BLaER1 (cell line): Measurements from ENCODE around the gene PNPLA7.

Experiments used
- H3K27ac ChIP-seq: shearing (Covaris generic); formaldehyde crosslinking; 2 replicates; pipeline ENCODE4 v1.8.1; 2022
- H3K27me3 ChIP-seq: shearing (Covaris generic); formaldehyde crosslinking; 2 replicates; pipeline ENCODE4 v1.8.1; 2022
- H3K36me3 ChIP-seq: shearing (Covaris generic); formaldehyde crosslinking; 2 replicates; pipeline ENCODE4 v1.8.1; 2022
- H3K4me1 ChIP-seq: shearing (Covaris generic); formaldehyde crosslinking; 2 replicates; pipeline ENCODE4 v1.8.1; 2022
- H3K4me2 ChIP-seq: shearing (Covaris generic); formaldehyde crosslinking; 2 replicates; pipeline ENCODE4 v1.8.1; 2022
- H3K4me3 ChIP-seq: shearing (Covaris generic); formaldehyde crosslinking; 2 replicates; pipeline ENCODE4 v1.8.1; 2022
- H3K9ac ChIP-seq: shearing (Covaris generic); formaldehyde crosslinking; 2 replicates; pipeline ENCODE4 v1.8.1; 2022
- H3K9me3 ChIP-seq: shearing (Covaris generic); formaldehyde crosslinking; 2 replicates; pipeline ENCODE4 v1.8.1; 2022
- H4K20me1 ChIP-seq: shearing (Covaris generic); formaldehyde crosslinking; 2 replicates; pipeline ENCODE4 v1.8.1; 2022
- Cebpa-rat ChIP-seq: shearing (Covaris generic); IDR thresholded peaks from 2 replicates; pipeline ENCODE4 v1.8.1; 2022

PNPLA7 gene

DNA sequence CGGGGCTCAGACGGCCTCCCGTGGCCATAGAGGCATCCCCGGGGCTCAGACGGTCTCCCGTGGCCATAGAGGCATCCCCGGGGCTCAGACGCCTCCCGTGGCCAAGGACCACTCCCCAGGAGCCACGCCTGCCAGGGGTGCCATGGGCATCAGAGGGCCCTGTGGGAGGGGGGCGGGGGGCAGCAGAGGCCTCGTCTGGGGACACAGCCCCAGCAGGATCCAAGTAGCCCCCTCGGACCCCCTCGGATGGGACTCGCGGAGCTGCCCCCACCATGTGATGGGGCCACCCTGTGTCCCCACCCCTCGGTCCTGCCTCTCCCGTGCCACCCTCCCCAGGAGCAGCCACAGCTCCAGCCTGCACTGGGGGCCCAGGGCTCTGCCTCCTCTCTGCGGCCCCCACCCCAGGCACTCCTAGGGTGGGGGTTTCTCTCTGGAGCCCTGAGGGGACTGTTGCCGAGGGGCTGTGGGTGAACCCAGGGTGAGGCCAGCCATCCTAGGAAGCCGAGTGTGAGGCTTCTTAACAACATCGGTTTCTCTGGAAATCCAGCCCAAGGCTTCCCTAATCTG lies 111.5 kb downstream of the PNPLA7 start:
- H3K4me3 ChIP-seq: no peak overlapping the region
- no peaks in the 10 kb centered on the region for H4K20me1 ChIP-seq
- H3K9ac ChIP-seq: no peak overlapping the region
- no peak overlapping the region for H3K27ac ChIP-seq
- no peaks in the 10 kb centered on the region for H3K9me3 ChIP-seq
- peaks cover 17% of the 10 kb centered on the region for H3K27me3 ChIP-seq
- H3K4me1 ChIP-seq: peaks cover 51% of the 10 kb centered on the region
- no peaks in the 10 kb centered on the region for H3K36me3 ChIP-seq
- no peak for TF ChIP-seq Cebpa-rat
- H3K4me2 ChIP-seq: no peak overlapping the region

DNA sequence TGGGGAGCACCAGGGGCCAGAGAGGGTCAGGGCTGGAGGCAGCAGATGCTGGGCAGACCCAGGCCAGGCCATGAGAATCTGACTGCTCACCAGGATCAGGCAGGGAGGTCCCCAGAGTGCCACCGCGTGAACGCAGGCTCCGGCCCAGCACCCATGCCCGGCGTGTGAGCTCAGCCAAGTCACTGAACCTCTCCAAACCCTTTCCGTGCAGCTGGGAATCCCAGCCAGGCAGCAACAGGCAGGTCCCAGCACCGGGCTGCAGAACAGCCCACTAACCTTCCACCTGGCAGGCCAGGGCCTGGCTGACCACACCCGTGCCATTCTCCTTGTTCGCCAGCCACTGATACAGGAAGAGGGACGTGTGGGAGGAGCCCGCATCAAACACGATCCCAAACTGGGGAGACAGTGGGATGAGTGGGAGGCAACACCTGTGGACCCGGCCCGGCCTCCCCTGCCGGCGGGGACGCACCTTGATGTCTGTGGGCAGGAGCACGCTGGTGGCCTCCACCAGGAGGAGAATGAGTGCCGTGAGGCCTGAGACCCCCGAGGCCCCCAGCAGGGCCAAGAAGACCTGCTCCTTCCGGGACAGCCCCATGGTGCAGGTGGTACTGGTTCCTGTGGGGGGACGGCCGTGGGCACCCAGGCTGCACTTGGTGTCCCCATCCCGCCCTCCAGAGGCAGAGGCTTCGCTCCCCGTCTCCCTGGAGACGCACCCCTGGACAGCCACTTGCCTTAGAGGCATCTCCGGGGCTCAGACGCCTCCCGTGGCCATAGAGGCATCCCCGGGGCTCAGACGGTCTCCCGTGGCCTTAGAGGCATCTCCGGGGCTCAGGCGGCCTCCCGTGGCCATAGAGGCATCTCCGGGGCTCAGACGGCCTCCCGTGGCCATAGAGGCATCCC lies 112.3 kb downstream of the PNPLA7 start:
- Histone ChIP-seq H3K36me3 (no peaks in the 10 kb centered on the region), H3K27ac (no peak overlapping the region), H3K4me2 (peak overlapping the region; percentile 51), H3K9ac (peak overlapping the region; percentile 45; the same call in 1 of the 2 replicates), H3K9me3 (no peaks in the 10 kb centered on the region), H4K20me1 (no peaks in the 10 kb centered on the region), H3K27me3 (peaks cover 17% of the 10 kb centered on the region), H3K4me1 (peaks cover 59% of the 10 kb centered on the region), H3K4me3 (no peak overlapping the region)
- TF ChIP-seq Cebpa-rat: no peak

DNA sequence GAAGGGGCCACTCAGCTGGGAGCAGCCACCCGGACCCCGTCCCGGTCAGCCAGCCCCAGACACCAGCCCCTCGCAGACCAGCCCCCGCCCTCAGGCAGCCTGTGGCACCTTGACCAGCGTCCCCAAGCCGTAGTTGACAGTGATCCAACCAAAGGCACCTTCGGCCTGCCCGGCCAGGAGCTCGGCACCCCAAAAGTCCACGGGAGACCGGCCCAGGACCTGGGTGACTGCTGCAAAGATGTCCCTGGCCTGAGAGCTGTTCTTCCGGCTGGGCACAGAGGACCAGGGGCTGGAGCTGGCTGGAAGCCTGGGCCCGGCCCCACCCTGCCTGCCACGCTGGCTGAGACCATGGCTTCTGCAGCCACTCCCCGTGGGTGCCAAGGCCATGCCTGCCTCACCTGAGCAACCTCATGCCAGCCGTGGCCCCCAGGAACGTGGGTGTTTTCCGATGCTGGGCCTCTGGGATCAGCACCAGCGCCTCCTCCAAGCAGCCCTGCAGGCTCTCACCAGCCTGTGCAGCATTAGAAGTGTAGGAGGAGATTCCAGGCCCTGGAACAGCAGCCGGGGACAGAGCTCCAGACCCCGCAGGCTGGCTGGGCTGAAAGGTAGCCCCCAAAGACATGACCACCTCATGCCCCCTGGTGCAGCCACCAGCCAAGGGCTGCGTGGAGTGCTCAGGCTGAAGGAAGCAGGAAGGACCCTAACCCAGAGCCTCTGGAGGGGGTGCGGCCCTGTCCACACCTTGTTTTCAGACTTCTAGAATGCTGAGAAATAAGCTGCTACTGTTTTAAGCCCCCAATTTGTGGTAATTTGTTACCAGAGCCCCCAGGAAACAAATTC lies 113.2 kb downstream of the PNPLA7 start:
- Histone ChIP-seq H4K20me1 (no peaks in the 10 kb centered on the region), H3K36me3 (no peaks in the 10 kb centered on the region), H3K9ac (peak overlapping the region; percentile 45; the same call in 1 of the 2 replicates), H3K9me3 (no peaks in the 10 kb centered on the region), H3K27ac (no peak overlapping the region), H3K4me2 (peak overlapping the region; percentile 51), H3K4me1 (peaks cover 68% of the 10 kb centered on the region), H3K4me3 (no peak overlapping the region), H3K27me3 (peaks cover 9% of the 10 kb centered on the region)
- no peak for TF ChIP-seq Cebpa-rat

DNA sequence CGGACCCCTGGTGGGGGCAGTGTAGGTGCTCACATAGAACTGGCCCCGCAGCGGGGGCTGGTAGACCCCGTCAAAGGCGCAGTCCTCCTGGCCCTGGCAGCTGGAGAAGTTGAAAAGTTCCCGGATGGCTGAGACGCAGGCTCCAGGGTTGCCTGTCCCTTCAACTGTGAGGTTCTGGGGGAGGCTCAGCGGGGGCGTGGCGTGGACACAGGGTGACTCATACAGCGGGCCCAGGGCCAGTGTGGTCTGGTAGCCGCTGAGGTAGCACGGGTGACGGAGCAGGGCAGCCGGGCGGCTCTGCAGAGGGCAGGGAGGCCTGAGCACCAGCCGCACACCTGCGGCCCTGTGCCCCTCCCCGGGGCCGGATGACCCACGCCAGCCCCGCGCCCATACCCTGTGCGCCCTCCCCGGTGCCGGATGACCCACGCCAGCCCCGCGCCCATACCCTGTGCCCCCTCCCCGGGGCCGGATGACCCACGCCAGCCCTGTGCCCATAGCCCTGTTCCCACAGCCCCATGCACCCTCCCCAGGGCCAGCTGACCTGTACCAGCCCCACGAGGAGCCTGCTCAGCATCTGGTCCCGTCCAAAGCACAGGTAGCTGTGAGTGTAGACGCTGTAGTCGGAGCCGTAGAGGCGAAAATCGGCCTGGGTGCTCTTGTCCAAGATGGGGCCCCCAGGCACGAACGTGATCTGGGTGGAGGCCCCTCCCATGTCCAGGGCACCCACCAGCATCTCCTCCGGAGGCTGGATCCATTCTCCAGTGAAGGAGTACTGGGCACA lies 114.0 kb downstream of the PNPLA7 start:
- Histone ChIP-seq H3K4me1 (peaks cover 76% of the 10 kb centered on the region), H3K27ac (peak overlapping the region; percentile 60), H3K9ac (peak overlapping the region; percentile 45), H3K27me3 (peaks cover 1% of the 10 kb centered on the region; the same call in 1 of the 2 replicates), H3K36me3 (no peaks in the 10 kb centered on the region), H3K4me2 (peak overlapping the region; percentile 94), H3K4me3 (no peak overlapping the region), H4K20me1 (no peaks in the 10 kb centered on the region), H3K9me3 (no peaks in the 10 kb centered on the region)
- no peak for TF ChIP-seq Cebpa-rat

DNA sequence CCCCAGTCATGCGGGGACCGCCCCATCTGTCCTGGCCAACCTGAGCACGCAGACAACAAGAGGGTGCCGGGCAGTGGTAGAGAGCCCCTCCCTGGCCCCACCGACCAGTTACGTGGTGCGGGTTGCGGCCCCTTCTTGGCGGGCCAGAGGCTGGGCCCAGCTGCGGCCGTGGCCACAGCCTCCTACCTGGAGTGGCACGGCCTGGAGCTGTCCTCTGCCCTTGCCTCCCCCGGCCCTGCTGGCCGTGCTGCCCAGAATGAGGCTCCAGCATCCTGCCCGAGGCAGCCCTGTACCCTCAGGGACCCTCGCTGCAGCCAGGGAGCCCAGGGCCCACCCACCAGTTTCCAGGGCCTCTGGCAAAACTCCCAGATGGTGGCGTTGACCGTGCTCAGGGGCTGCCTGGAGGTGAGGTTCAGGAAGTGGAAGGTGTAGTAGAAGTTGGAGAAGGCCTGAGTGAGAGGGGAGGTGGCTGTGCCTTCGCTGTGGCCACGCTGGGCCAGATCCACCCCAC lies 114.8 kb downstream of the PNPLA7 start:
- 0 out of 2 replicates have a peak, but pooled peaks cover 6% of the 10 kb centered on the region for H4K20me1 ChIP-seq
- H3K36me3 ChIP-seq: no peaks in the 10 kb centered on the region
- H3K27ac ChIP-seq: peak overlapping the region; percentile 60
- H3K27me3 ChIP-seq: no peaks in the 10 kb centered on the region
- peak overlapping the region; percentile 94 for H3K4me2 ChIP-seq
- H3K4me1 ChIP-seq: peaks cover 84% of the 10 kb centered on the region
- H3K9me3 ChIP-seq: no peaks in the 10 kb centered on the region
- H3K9ac ChIP-seq: peak overlapping the region; percentile 45
- no peak for TF ChIP-seq Cebpa-rat
- H3K4me3 ChIP-seq: no peak overlapping the region

DNA sequence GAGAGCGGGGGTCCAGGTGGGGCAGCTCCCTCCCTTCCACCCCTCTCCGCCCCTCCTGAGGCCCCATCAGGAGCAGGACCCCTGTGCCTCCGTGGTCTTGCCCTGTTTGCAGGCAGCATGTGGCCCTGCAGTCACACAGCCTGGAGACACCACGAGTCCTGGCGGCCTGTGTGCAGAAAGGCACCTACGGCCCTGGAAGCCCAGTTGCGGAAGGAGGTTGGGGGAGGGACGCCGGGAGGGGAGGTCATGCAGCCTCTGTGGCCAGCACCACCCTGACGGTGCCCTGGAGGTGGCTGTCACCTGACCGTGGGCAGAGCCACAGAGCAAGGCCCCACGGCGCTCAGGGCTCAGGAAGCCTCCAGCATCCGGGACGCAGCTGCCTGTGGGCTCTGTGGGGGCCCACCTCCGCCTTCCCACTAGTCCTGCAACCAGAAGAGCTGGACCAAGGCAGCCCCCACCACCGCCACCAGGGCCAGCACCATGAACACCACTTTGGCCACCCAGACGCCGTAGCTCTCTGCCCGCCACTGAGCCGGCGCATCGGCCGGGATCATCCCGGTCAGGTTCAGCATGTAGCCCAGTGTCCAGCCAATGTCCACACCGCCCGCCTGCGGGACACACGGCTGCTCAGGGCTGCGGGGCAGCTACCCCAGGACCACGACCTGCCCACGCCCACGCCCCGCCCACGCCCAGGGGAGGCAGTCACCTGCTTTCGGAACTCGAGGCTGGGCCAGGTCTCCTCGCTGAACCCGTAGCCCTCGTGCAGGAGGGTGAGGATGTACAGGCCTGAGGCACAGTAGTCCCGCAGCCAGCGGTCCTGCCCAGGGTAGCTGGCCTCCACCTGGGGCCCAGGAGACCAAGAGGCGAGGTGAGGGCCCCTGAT lies 115.5 kb downstream of the PNPLA7 start:
- Histone ChIP-seq H3K4me3 (no peak overlapping the region), H3K4me2 (peak overlapping the region; percentile 94), H3K4me1 (peaks cover 91% of the 10 kb centered on the region), H3K27me3 (no peaks in the 10 kb centered on the region), H3K27ac (no peak overlapping the region; the same call in 1 of the 2 replicates), H3K9me3 (no peaks in the 10 kb centered on the region), H3K9ac (no peak overlapping the region), H4K20me1 (0 out of 2 replicates have a peak, but pooled peaks cover 6% of the 10 kb centered on the region), H3K36me3 (no peaks in the 10 kb centered on the region)
- TF ChIP-seq Cebpa-rat: no peak

DNA sequence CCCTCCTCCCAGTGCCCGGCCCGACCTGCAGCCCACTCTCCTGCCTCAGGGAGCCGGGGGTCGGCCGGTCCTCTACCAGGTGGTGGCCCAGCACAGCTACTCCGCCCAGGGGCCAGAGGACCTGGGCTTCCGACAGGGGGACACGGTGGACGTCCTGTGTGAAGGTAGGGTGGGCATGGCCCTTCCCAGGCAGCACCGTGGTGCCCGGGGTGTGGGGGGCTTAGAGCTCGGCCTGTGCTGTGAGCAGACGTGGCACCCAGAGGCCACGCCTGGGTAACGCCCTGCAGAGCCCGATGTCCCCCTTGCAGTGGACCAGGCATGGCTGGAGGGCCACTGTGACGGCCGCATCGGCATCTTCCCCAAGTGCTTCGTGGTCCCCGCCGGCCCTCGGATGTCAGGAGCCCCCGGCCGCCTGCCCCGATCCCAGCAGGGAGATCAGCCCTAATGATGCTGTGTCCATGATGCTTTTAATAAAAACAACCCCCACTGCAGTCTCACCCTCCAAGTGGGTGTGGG lies 116.2 kb downstream of the PNPLA7 start:
- no peak for TF ChIP-seq Cebpa-rat
- peak overlapping the region; percentile 94 for H3K4me2 ChIP-seq
- H3K27me3 ChIP-seq: no peaks in the 10 kb centered on the region

DNA sequence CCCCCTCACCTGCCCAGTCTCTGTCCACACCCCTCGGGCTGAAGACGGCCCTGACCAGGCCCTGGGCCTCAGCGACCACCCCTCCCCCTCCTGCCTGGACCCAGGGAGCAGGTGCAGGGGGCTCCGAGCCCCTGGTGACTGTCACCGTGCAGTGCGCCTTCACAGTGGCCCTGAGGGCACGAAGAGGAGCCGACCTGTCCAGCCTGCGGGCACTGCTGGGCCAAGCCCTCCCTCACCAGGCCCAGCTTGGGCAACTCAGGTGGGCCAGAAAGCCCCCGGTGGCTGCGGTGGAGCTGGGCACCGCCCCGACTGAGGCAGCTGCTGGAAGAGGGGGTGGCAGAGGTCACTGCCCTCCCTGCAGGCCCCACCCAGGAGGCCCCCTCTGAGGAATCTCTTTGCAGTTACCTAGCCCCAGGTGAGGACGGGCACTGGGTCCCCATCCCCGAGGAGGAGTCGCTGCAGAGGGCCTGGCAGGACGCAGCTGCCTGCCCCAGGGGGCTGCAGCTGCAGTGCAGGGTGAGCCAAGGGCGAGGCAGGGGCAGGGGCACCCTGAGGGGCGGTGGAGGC lies 116.8 kb downstream of the PNPLA7 start:
- Histone ChIP-seq H3K9ac (no peak overlapping the region), H3K4me1 (peaks cover 99% of the 10 kb centered on the region), H3K4me2 (peak overlapping the region; percentile 94), H4K20me1 (0 out of 2 replicates have a peak, but pooled peaks cover 6% of the 10 kb centered on the region), H3K27ac (peak overlapping the region; percentile 31), H3K36me3 (no peaks in the 10 kb centered on the region), H3K27me3 (no peaks in the 10 kb centered on the region), H3K4me3 (no peak overlapping the region), H3K9me3 (no peaks in the 10 kb centered on the region)
- no peak for TF ChIP-seq Cebpa-rat

More for the DNA sequence above, 116.2 kb downstream of the PNPLA7 start:
- peaks cover 98% of the 10 kb centered on the region for H3K4me1 ChIP-seq
- H3K9me3 ChIP-seq: no peaks in the 10 kb centered on the region
- peak overlapping the region; percentile 31; the same call in 1 of the 2 replicates for H3K27ac ChIP-seq
- H3K36me3 ChIP-seq: no peaks in the 10 kb centered on the region
- no peak overlapping the region for H3K9ac ChIP-seq
- H3K4me3 ChIP-seq: no peak overlapping the region
- 0 out of 2 replicates have a peak, but pooled peaks cover 6% of the 10 kb centered on the region for H4K20me1 ChIP-seq
